HCT116 (cell line): ENCODE data around the gene VAT1. TPM values are rescaled to one million over a fixed set of nuclear protein-coding genes. Genes with fewer than 3 reads are reported as not detected.

Experiments used
- ATF3 ChIP-seq: IDR thresholded peaks from 2 replicates; pipeline ENCODE4 v1.6.1; 2012
- CBX3 ChIP-seq: IDR thresholded peaks from 2 replicates; pipeline ENCODE4 v1.6.1; 2012; ENCODE audit warnings: low read depth
- CEBPB ChIP-seq: IDR thresholded peaks from 2 replicates; pipeline ENCODE4 v1.6.1; 2012; ENCODE audit warnings: low read depth
- EGR1 ChIP-seq: IDR thresholded peaks from 2 replicates; pipeline ENCODE4 v1.6.1; 2012; ENCODE audit warnings: low read depth
- ELF1 ChIP-seq: IDR thresholded peaks from 2 replicates; pipeline ENCODE4 v1.6.1; 2012; ENCODE audit warnings: low read depth, borderline replicate concordance
- EZH2 ChIP-seq: fragments of 200-600 bp; sonication (generic); IDR thresholded peaks from 2 replicates; pipeline ENCODE4 v1.6.1; 2017; ENCODE audit warnings: antibody characterized with exemption, mixed run types
- EZH2phosphoT487 ChIP-seq: fragments of 200-600 bp; IDR thresholded peaks from 2 replicates; pipeline ENCODE4 v1.6.1; 2018; ENCODE audit warnings: antibody characterized with exemption, borderline replicate concordance
- FOSL1 ChIP-seq: IDR thresholded peaks from 2 replicates; pipeline ENCODE4 v1.6.1; 2012; ENCODE audit warnings: low read depth
- JUND ChIP-seq: IDR thresholded peaks from 2 replicates; pipeline ENCODE4 v1.6.1; 2012
- MAX ChIP-seq: IDR thresholded peaks from 2 replicates; pipeline ENCODE4 v1.6.1; 2012
- REST ChIP-seq: IDR thresholded peaks from 2 replicates; pipeline ENCODE4 v1.6.1; 2012; ENCODE audit warnings: low read depth
- SIN3A ChIP-seq: IDR thresholded peaks from 2 replicates; pipeline ENCODE4 v1.6.1; 2012; ENCODE audit warnings: low read depth
- SRF ChIP-seq: IDR thresholded peaks from 2 replicates; pipeline ENCODE4 v1.6.1; 2012; ENCODE audit warnings: low read depth
- ZNF274 ChIP-seq: fragments of 200-500 bp; sonication (Bioruptor generic); IDR thresholded peaks from 2 replicates; pipeline ENCODE4 v1.6.1; 2014; ENCODE audit warnings: mild to moderate bottlenecking, low read depth, low read length, inconsistent platforms
- total RNA-seq: library from RNA; stranded (reverse); gene quantifications from one replicate; pipeline ENCODE4 v1.2.1, GENCODE V29; 2021; ENCODE audit not compliant: unreplicated experiment

VAT1 gene
- total RNA-seq, 1 experiment from 2014 or later: 197 TPM

- TF ChIP-seq EZH2: no peak
- TF ChIP-seq SRF: no peak
- no peak for TF ChIP-seq REST
- no peak for TF ChIP-seq CBX3
- TF ChIP-seq ELF1: no peak; the same call in 1 of the 2 replicates
- no peak for TF ChIP-seq JUND
- TF ChIP-seq MAX: peak; percentile 69
- TF ChIP-seq CEBPB: no peak
- TF ChIP-seq FOSL1: no peak
- TF ChIP-seq EGR1: no peak
- TF ChIP-seq ATF3: no peak
- no peak for TF ChIP-seq ZNF274
- no peak for TF ChIP-seq EZH2phosphoT487
- TF ChIP-seq SIN3A: no peak
Observed at GRCh38 chr17:43006639-43007551, 15.3 kb downstream of the VAT1 start, which contains the start of gene IFI35 (continued).
